Suppressor macrophage treated with lipopolysaccharide for 4 hours (primary cell): ENCODE data around the gene C2orf42.
A peak's percentile ranks its signal among the peaks of the same experiment; 100 is the strongest.
"Not testable (repeated sequence)": the region's sequence is repeated elsewhere in the genome, so short reads cannot be mapped to it uniquely, and the experiment has no call there.

Experiments
- DNase-seq: peaks from one replicate; pipeline ENCODE4 v3.0.0-alpha.2; 2020

Gene C2orf42

GRCh38 chr2:70190418-70191243 is at the start of gene C2orf42:
Gene C2orf42 (minus strand): TSS chr2:70191019. CDS start chr2:70181985, 9,034 bp downstream.
- peak; percentile 99 for DNase-seq

DNA sequence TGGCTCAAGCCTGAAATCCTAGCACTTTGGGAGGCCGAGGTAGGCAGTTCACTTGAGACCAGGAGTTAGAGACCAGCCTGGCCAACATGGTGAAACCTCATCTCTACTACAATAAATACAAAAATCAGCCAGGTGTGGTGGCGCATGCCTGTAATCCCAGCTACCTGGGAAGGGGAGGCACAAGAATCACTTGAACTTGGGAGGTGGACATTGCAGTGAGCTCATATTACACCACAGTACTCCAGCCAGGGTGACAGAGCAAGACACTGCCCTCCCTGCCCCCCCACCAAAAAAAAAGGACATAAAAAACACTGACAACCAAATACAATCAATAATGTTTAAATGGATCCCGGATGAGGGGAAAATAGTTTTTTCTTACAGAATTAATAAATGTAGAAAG is 49.8 kb upstream of the C2orf42 start:
- DNase-seq = no peak

DNA sequence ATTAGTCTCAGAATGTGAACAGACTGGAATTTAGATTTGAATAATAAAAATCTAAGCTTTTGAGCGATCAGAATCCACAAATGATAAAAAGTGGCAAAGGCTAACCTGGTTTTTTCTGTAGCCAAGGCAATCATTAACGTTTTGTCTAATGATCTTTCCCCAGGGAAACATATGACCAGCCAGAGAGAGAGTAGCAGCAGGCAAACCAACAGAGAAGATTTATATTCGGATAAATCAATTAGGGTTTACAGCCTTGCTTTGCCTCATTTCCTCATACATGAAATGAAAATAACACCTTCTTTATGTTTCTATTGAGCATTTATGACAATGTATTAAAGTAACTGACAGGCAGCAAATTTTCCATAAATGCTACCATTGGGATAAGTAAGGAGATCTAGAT is 43.1 kb upstream of the C2orf42 start:
- DNase-seq = no peak

- no peak for DNase-seq
Observed at GRCh38 chr2:70226781-70227180, 36.0 kb upstream of the C2orf42 start.

DNA sequence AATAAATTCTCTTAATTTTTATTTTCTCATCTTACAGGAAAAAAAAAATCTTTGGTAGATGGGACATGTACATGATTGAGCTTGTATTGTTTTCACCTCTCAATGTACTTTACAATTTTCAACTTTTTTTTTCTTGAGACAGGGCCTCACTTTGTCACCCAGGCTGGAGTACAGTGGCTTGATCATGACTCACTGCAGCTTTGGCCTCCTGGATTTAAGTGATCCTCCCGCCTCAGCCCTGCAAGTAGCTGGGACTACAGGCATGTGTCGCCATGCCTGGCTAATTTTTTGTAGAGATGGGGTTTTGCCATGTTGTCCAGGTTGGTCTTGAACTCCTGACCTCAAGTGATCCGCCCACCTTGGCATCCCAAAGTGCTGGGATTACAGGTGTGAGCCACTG is 32.5 kb upstream of the C2orf42 start:
- not testable (repeated sequence) for DNase-seq

DNA sequence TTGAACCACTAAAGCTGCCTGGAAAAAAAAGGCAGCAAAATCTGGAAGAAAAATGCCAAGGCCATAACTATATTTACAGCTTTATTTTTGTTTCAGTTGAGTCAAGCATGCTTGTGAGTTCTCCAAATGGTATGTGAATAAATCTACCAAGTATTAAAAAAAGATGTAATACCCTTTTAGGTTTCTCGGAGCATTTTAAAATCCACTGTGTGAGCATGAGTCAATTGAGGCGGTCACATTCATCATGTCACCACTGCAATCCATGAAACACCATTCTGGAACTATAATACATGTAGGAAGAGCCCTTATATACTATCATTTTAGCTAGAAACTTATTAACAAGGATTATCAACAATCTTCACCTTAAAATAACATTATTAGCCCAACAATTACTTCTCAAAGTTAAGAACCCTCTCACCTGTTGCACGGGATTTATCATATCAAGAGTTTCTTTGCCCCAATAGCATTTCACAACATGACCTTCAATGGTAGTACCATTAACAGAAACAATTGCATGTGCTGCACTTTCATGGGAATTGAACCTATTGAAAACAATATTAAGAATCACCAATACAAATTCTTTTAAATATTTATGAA is 24.2 kb upstream of the C2orf42 start:
- no peak for DNase-seq

GRCh38 chr2:70214365-70214764 is 23.5 kb upstream of the C2orf42 start:
- DNase-seq = no peak

DNA sequence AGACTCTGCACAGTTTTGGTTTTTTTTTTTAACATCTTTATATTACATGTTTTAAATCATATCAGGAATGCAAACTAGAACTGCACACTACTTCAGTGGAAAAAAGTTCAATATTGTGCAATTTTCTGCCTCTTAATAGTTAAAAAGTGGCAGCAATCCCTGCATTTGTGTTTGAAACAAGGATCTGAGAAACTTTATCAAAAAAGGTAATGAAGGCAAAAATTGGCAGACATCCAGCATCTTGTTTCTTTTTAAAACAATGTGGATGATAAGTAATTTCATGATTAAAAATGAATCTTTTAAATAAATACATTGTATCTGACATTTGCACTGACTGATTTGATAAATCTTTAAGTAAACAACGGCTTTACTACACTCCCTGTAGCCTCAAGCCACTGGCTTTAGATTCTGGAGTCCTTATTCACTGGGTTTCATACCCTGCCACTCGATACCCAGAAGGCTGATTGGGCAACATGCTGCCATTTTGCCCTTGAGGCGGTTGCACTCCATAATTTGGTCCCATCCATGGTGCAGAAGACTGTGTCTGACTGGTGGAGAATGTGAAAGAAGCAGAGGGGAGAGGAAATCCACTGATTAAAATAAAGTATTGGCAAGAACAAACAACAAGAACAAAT is 21.6 kb upstream of the C2orf42 start:
- no peak for DNase-seq

DNA sequence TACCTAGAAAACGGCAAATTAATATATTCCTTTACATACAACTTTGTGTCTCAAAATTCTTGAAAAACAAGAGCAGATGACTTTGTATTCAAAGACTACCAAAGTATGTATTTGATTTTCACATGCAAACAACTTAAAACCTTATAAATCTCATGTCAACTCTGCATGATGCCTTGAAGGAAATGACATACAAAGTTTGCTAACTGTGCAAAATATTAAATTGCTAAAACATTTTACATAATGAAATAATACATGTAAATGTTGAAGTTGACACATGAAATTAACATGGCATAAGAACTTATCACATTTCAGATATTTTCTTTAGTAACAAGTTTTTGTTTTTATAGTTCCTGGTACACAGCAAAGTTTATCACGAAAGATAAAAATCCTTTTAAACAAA is 20.8 kb upstream of the C2orf42 start:
- no peak for DNase-seq

GRCh38 chr2:70204452-70204851 is 13.6 kb upstream of the C2orf42 start:
- DNase-seq = no peak

DNA sequence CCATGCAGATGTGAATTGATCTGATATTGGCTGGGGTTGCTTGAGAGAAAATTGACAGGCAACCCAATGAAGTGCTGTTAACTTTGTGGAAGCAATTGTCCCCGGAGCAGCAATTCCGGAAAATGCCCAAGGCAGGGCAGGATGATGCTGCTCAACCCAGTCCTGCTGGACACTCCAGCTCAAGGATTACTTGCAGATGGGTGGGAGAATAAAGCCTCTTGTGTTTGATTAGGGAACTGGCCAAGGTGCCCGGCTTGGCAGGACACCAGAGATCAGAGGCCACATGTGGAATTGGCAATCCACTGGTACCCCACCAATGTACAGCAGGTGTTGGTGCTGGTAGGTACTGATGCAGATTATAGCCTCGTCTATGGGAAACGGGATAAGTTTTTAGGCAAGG is 12.3 kb upstream of the C2orf42 start:
- DNase-seq = no peak

DNA sequence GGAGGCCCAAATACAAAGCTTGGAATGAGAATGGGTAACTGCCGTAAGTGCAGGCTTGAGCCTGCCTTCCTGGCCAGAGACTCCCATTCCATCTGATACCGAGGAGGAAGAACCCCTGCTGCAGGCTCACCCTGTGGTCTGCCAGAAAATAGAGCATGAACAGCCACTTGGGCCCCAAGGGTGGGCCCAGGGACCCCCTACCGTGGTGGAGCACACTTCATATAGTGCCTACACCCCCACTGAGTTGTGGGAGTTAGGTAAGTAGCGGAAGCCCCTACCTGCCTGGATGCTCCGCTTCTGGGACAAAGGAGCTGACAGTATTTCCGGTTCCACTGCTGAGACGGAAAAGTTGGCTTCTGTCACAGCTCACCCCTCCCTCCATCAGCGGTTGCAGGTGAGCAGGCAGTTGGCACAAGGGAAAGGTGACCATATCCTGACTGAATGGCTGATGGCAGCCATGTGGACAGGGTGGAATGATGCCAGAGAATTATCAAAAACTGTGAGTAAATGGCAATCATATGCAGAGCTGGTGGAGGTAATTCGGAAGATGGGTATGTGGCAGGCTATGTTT is 11.5 kb upstream of the C2orf42 start:
- DNase-seq = no peak

DNA sequence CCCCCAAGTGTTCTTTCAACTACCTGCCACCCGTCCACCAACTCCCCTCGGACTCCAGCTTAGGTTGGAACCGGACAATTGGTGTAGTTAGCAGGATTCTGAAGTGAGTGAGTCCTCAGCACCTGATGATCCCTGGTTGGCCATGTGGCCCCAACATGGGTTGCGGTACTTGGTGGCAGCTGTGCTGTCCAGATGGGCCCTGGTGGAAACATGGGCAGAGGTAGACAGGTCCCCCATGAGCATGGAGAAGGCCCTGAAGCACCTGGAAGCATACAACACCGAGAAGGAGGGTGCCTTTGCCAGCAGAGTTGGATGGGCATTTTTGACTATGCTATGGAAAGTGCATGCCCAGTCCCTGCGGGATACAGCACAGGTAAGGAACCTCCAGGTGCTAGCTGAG is 11.0 kb upstream of the C2orf42 start:
- DNase-seq = no peak

GRCh38 chr2:70201225-70201768 is 10.5 kb upstream of the C2orf42 start:
- no peak for DNase-seq

GRCh38 chr2:70199320-70199864 is 8.6 kb upstream of the C2orf42 start:
- DNase-seq = no peak

DNA sequence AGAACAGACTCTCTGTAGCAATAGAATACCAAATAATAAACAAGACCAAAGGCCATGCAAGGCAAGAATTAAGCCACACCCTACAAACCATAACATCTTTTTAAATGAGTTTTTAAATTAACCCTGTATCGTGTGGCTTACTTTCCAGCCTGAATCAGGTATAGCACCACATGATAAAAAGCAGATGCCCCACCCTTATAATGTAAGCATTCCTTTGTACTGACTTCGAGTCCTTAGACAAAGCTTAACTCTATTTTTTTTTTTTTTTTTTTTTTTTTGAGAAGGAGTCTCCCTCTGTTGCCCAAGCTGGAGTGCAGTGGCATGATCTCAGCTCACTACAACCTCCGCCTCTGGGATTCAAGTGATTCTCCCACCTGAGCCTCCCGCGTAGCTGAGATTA is 1.7 kb upstream of the C2orf42 start:
- no peak for DNase-seq

DNA sequence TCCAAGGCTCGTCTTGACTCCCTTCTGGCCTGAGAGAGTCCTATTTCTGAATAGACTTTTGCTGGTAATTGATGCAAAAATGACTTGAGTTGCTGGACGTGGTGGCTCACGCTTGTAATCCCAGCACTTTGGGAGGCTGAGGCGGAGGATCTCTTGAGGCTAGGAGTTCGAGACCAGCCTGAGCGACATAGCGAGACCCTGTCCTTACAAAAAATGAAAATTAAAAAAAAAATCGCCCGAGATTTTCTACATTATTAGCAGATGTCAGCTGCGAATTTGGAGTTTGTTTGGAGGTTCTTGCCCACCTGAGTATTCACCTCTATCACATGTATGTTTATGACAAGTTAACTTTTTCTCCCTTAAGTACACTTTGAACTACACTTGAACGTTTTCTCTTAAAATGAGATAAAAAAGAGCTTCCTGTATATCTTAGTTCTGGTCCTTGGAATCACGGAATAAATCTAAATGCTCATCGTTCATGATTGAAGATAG is 471 bp upstream of the C2orf42 start:
- no peak for DNase-seq

GRCh38 chr2:70188460-70188859 is 2.4 kb downstream of the C2orf42 start:
- DNase-seq = no peak

- not testable (repeated sequence) for DNase-seq
Observed at GRCh38 chr2:70187170-70187569, 3.6 kb downstream of the C2orf42 start.

GRCh38 chr2:70182689-70183088 is 8.1 kb downstream of the C2orf42 start:
- no peak for DNase-seq

- no peak for DNase-seq
Observed at GRCh38 chr2:70181363-70181956, 9.4 kb downstream of the C2orf42 start.

- no peak for DNase-seq
Observed at GRCh38 chr2:70173520-70173919, 17.3 kb downstream of the C2orf42 start.
